H9 (cell line): ENCODE results near the gene TNFAIP6. TPM values are rescaled to one million over a fixed set of nuclear protein-coding genes. Genes with fewer than 3 reads are reported as not detected.

Source experiments
- DNase-seq: peaks from one replicate; pipeline ENCODE4 v3.0.0-alpha.2; 2017
- H2AFZ ChIP-seq: one replicate; pipeline ENCODE4 v1.6.1; 2013; ENCODE audit warnings: mild to moderate bottlenecking, low read length, control low read depth, moderate library complexity
- H2AK5ac ChIP-seq: 2 replicates; pipeline ENCODE4 v1.6.1; 2013; ENCODE audit warnings: low read length, control low read depth, mixed read lengths; ENCODE audit not compliant: insufficient read length
- H2BK120ac ChIP-seq: one replicate; pipeline ENCODE4 v1.6.1; 2013; ENCODE audit warnings: low read depth, mild to moderate bottlenecking, low read length, control low read depth, inconsistent platforms; ENCODE audit not compliant: poor library complexity, severe bottlenecking
- H2BK12ac ChIP-seq: 2 replicates; pipeline ENCODE4 v1.6.1; 2013; ENCODE audit warnings: low read length, control low read depth, mixed read lengths, low read depth; ENCODE audit not compliant: insufficient read length
- H2BK15ac ChIP-seq: 2 replicates; pipeline ENCODE4 v1.6.1; 2013; ENCODE audit warnings: low read depth, low read length, control low read depth
- H2BK20ac ChIP-seq: one replicate; pipeline ENCODE4 v1.6.1; 2013; ENCODE audit warnings: low read depth, mild to moderate bottlenecking, low read length, control low read depth, inconsistent platforms; ENCODE audit not compliant: poor library complexity, severe bottlenecking
- H2BK5ac ChIP-seq: 2 replicates; pipeline ENCODE4 v1.6.1; 2013; ENCODE audit warnings: low read length, control low read depth, mixed read lengths; ENCODE audit not compliant: insufficient read length
- H3K14ac ChIP-seq: 2 replicates; pipeline ENCODE4 v1.6.1; 2013; ENCODE audit warnings: low read length, control low read depth; ENCODE audit not compliant: insufficient read depth
- H3K18ac ChIP-seq: 2 replicates; pipeline ENCODE4 v1.6.1; 2013; ENCODE audit warnings: low read depth, mild to moderate bottlenecking, mixed read lengths, low read length, control low read depth; ENCODE audit not compliant: insufficient read length
- H3K23ac ChIP-seq: 2 replicates; pipeline ENCODE4 v1.6.1; 2013; ENCODE audit warnings: low read length, control low read depth, mixed read lengths, low read depth; ENCODE audit not compliant: insufficient read length
- H3K23me2 ChIP-seq: 2 replicates; pipeline ENCODE4 v1.6.1; 2013; ENCODE audit warnings: low read depth, mild to moderate bottlenecking, mixed read lengths, low read length, control low read depth; ENCODE audit not compliant: insufficient read length, poor library complexity, severe bottlenecking
- H3K27ac ChIP-seq: 2 replicates; pipeline ENCODE4 v1.5.1; 2013; ENCODE audit warnings: low read length, control low read depth, mixed read lengths, low read depth; ENCODE audit not compliant: insufficient read length
- H3K27me3 ChIP-seq: 2 replicates; pipeline ENCODE4 v1.6.1; 2013; ENCODE audit warnings: low read length, control low read depth, inconsistent platforms; ENCODE audit not compliant: insufficient read depth
- H3K4ac ChIP-seq: 2 replicates; pipeline ENCODE4 v1.6.1; 2013; ENCODE audit warnings: low read depth, mild to moderate bottlenecking, control low read depth, inconsistent platforms, low read length, moderate library complexity
- H3K4me1 ChIP-seq: 2 replicates; pipeline ENCODE4 v1.6.1; 2013; ENCODE audit warnings: low read length, control low read depth, inconsistent platforms; ENCODE audit not compliant: insufficient read depth
- H3K4me2 ChIP-seq: 2 replicates; pipeline ENCODE4 v1.6.1; 2013; ENCODE audit warnings: low read length, control low read depth, mixed read lengths; ENCODE audit not compliant: insufficient read length, insufficient read depth
- H3K56ac ChIP-seq: 2 replicates; pipeline ENCODE4 v1.6.1; 2013; ENCODE audit warnings: low read depth, mild to moderate bottlenecking, mixed read lengths, low read length, control low read depth; ENCODE audit not compliant: insufficient read length
- H3K79me1 ChIP-seq: 2 replicates; pipeline ENCODE4 v1.6.1; 2013; ENCODE audit warnings: low read depth, mild to moderate bottlenecking, moderate library complexity, low read length, control low read depth, inconsistent platforms; ENCODE audit not compliant: insufficient read depth, poor library complexity, severe bottlenecking
- H3K79me2 ChIP-seq: 2 replicates; pipeline ENCODE4 v1.6.1; 2013; ENCODE audit warnings: low read length, control low read depth, inconsistent platforms; ENCODE audit not compliant: insufficient read depth
- H3K9ac ChIP-seq: 2 replicates; pipeline ENCODE4 v1.6.1; 2013; ENCODE audit warnings: low read length, control low read depth, mixed read lengths; ENCODE audit not compliant: insufficient read length; ENCODE audit errors: extremely low read depth
- H3K9me3 ChIP-seq: one replicate; pipeline ENCODE4 v1.6.1; 2013; ENCODE audit warnings: low read depth, low read length, inconsistent platforms; ENCODE audit not compliant: control insufficient read depth
- H3T11ph ChIP-seq: one replicate; pipeline ENCODE4 v1.6.1; 2013; ENCODE audit warnings: mild to moderate bottlenecking, low read length, control low read depth, inconsistent platforms
- H4K20me1 ChIP-seq: one replicate; pipeline ENCODE4 v1.6.1; 2013; ENCODE audit not compliant: control insufficient read depth, insufficient read length, insufficient read depth
- H4K5ac ChIP-seq: 2 replicates; pipeline ENCODE4 v1.6.1; 2013; ENCODE audit warnings: low read depth, mild to moderate bottlenecking, mixed read lengths, low read length, control low read depth; ENCODE audit not compliant: insufficient read length
- H4K8ac ChIP-seq: replicated peaks from 2 replicates; pipeline ENCODE4 v1.6.1; 2013; ENCODE audit warnings: low read length, control low read depth, mixed read lengths, low read depth; ENCODE audit not compliant: insufficient read length
- H4K91ac ChIP-seq: 2 replicates; pipeline ENCODE4 v1.6.1; 2013; ENCODE audit warnings: low read depth, mild to moderate bottlenecking, moderate library complexity, mixed read lengths, low read length, control low read depth; ENCODE audit not compliant: insufficient read length
- H3K27ac Mint-ChIP-seq, 3 experiments: 2 replicates in 2 of 3; 3 replicates in 1 of 3; pipeline ENCODE4 v1.8.0; 2020 to 2021; ENCODE audit warnings: mixed read lengths in 3 of 3, mild to moderate bottlenecking in 1 of 3, moderate library complexity in 1 of 3
- H3K27me3 Mint-ChIP-seq: 2 replicates; pipeline ENCODE4 v1.8.0; 2021; ENCODE audit warnings: low read depth, mild to moderate bottlenecking, moderate library complexity, mixed read lengths
- H3K36me3 Mint-ChIP-seq, 3 experiments: 2 replicates in 2 of 3; 3 replicates in 1 of 3; pipeline ENCODE4 v1.8.0; 2020 to 2021; ENCODE audit warnings: low read depth in 3 of 3, mixed read lengths in 3 of 3; ENCODE audit not compliant: insufficient read depth in 1 of 3
- H3K4me1 Mint-ChIP-seq, 2 experiments: 2 replicates each; pipeline ENCODE4 v1.8.0; 2020; ENCODE audit warnings: mixed read lengths in 2 of 2
- H3K4me3 Mint-ChIP-seq, 2 experiments: 2 replicates in 1 of 2; 3 replicates in 1 of 2; pipeline ENCODE4 v1.8.0; 2020 to 2021; ENCODE audit warnings: mild to moderate bottlenecking in 2 of 2, mixed read lengths in 2 of 2, moderate library complexity in 1 of 2
- H3K9me3 Mint-ChIP-seq, 2 experiments: 2 replicates in 1 of 2; 3 replicates in 1 of 2; pipeline ENCODE4 v1.8.0; 2020; ENCODE audit warnings: mild to moderate bottlenecking in 2 of 2, mixed read lengths in 2 of 2, moderate library complexity in 1 of 2
- WGBS: extraction: QIAGEN DNeasy Blood & Tissue Kit; methylation state at CpG from one replicate; pipeline ENCODE4 v1.1.7; 2013; ENCODE audit warnings: missing lambda C conversion rate, low lambda C conversion rate, mixed read lengths; ENCODE audit not compliant: insufficient read length; ENCODE audit errors: extremely low coverage; 5-methylcytosine and 5-hydroxymethylcytosine counted together
- total RNA-seq: library from RNA; stranded (reverse); gene quantifications from 2 replicates; pipeline ENCODE4 v1.2.1, GENCODE V29; 2021
- TF ChIP-seq, protein P1 (sequence below): fragments of 200-600 bp; sonication (generic); conservative IDR thresholded peaks from 3 replicates; pipeline ENCODE4 v1.8.0; 2021; ENCODE audit warnings: antibody characterized with exemption, mild to moderate bottlenecking

Gene TNFAIP6
- total RNA-seq, 1 experiment from 2014 or later = 1.2 TPM

- H3K4me1 Mint-ChIP-seq = no peaks in the 10 kb centered on the region
- H3K27me3 Mint-ChIP-seq = no peaks in the 10 kb centered on the region
- Histone ChIP-seq H3K4ac (no peak overlapping the region), H3K18ac (no peak overlapping the region), H3K9me3 (no peaks in the 10 kb centered on the region), H3K4me1 (no peaks in the 10 kb centered on the region), H4K20me1 (no peaks in the 10 kb centered on the region), H3K56ac (no peak overlapping the region), H2BK15ac (no peak overlapping the region), H3K14ac (no peak overlapping the region), H4K8ac (no peak overlapping the region), H2BK12ac (no peak overlapping the region), H2AFZ (no peak overlapping the region), H2AK5ac (no peak overlapping the region), H3T11ph (no peak overlapping the region), H2BK5ac (no peak overlapping the region), H3K27ac (no peak overlapping the region), H3K23ac (no peak overlapping the region), H4K91ac (no peak overlapping the region), H3K9ac (no peak overlapping the region), H3K27me3 (no peaks in the 10 kb centered on the region), H2BK120ac (no peak overlapping the region), H2BK20ac (no peak overlapping the region), H4K5ac (no peak overlapping the region), H3K79me1 (no peaks in the 10 kb centered on the region), H3K4me2 (no peak overlapping the region), H3K79me2 (no peaks in the 10 kb centered on the region), H3K23me2 (no peaks in the 10 kb centered on the region)
- H3K9me3 Mint-ChIP-seq = no peaks in the 10 kb centered on the region; a peak in 1 of 5 replicates
- TF ChIP-seq, protein P1, sequence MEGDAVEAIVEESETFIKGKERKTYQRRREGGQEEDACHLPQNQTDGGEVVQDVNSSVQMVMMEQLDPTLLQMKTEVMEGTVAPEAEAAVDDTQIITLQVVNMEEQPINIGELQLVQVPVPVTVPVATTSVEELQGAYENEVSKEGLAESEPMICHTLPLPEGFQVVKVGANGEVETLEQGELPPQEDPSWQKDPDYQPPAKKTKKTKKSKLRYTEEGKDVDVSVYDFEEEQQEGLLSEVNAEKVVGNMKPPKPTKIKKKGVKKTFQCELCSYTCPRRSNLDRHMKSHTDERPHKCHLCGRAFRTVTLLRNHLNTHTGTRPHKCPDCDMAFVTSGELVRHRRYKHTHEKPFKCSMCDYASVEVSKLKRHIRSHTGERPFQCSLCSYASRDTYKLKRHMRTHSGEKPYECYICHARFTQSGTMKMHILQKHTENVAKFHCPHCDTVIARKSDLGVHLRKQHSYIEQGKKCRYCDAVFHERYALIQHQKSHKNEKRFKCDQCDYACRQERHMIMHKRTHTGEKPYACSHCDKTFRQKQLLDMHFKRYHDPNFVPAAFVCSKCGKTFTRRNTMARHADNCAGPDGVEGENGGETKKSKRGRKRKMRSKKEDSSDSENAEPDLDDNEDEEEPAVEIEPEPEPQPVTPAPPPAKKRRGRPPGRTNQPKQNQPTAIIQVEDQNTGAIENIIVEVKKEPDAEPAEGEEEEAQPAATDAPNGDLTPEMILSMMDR = no peak
- DNase-seq = no peak
- H3K4me3 Mint-ChIP-seq = no peak overlapping the region
- whole genome bisulfite sequencing = 100% methylated on average over 1 of the region's 5 CpGs
- no peaks in the 10 kb centered on the region for H3K36me3 Mint-ChIP-seq
- no peak overlapping the region for H3K27ac Mint-ChIP-seq
These were observed 43.8 kb downstream of the TNFAIP6 start for GRCh38 chr2:151401149-151401548.
